ENCODE results near the gene CAGE1.

The CAGE1 gene

DNA sequence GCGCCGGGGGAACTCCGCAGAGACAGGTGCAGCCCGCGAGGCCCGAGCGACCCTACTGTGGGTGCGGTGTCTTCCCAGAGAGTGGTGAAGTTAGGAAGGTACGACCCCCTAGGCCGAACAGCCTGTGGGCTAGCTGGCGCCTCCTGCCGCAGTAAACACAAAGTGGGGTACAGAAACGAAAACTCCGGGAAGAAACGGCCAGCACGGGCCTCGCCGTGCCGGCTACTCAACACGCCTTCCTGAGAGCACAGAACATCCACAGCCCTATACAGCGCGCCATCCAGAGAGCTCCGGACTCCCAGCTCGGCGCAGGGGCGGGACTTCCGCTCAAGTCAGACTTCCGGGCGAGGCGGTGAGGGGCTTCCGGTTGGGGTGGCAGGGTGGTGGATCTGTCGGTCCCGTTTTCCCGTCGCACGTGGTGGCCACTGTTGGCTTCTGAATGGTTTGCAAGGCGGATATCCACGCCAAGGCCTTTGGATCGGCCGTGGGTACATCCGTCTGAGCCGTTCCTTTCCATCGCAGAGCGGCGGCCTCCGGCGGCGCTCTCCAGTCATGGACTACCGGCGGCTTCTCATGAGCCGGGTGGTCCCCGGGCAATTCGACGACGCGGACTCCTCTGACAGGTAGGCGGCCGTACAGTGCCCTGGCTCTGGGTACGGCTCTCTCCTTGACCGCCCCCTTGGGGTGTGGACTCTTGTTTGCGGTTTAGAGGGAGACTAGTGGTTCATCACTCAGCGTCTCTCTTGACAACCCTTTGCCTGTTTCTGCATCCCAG, at the start of gene CAGE1, which contains the start of gene RIOK1:
Gene CAGE1 (minus strand): TSS at position 292 of the 775 bp plus-strand sequence. CDS start 2,569 bp downstream, outside the sequence.
Gene RIOK1 (plus strand): TSS at position 358 of the 775 bp plus-strand sequence. CDS start 195 bp downstream, at position 553.
- peaks cover 19% of the 10 kb centered on the region for H3K36me3 ChIP-seq (ENCODE audit: control insufficient read depth, insufficient read depth, low read length)
- peak within 1 kb of the TSS; percentile 23 for H3K27ac ChIP-seq (ENCODE audit: low read depth, low read length)
- H3K4me1 ChIP-seq (ENCODE audit: control insufficient read depth, insufficient read depth, low read length): peaks cover 11% of the 10 kb centered on the region
- H3K9me3 ChIP-seq (ENCODE audit: control insufficient read depth, insufficient read depth, low read depth, low read length): no peaks in the 10 kb centered on the region
- peak within 1 kb of the TSS; percentile 70 for H3K4me3 ChIP-seq (ENCODE audit: low read depth, low read length)
- peak within 1 kb of the TSS; percentile 77 for H3K9ac ChIP-seq (ENCODE audit: low read length)
- H3K27me3 ChIP-seq (ENCODE audit: control insufficient read depth, insufficient read depth, low read length): no peaks in the 10 kb centered on the region

DNA sequence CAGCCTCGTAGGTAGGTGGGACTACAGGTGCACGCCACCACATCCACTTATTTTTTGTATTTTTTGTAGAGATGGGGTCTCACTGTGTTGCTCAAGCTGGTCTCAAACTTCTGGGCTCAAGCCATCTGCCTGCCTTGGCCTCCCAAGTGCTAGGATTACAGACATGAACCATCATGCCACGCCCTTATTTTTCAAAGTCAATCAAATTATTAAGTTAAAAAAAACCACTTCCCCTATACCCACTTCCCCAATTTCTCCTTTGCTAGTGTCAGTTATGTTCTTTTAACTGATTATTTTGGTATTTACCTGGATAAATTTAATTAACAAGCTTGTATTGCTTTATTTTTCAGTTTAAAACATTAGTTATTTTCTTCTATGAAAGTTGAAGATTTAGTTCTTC, 49.7 kb upstream of the CAGE1 start:
- Histone ChIP-seq H3K9ac (ENCODE audit: low read length) (no peak overlapping the region), H3K4me3 (ENCODE audit: low read depth, low read length) (no peak overlapping the region), H3K4me1 (ENCODE audit: control insufficient read depth, insufficient read depth, low read length) (no peaks in the 10 kb centered on the region; the same call in 1 of the 2 replicates), H3K27ac (ENCODE audit: low read depth, low read length) (no peak overlapping the region), H3K27me3 (ENCODE audit: control insufficient read depth, insufficient read depth, low read length) (no peaks in the 10 kb centered on the region), H3K36me3 (ENCODE audit: control insufficient read depth, insufficient read depth, low read length) (no peaks in the 10 kb centered on the region), H3K9me3 (ENCODE audit: control insufficient read depth, insufficient read depth, low read depth, low read length) (0 out of 2 replicates have a peak, but pooled peaks cover 5% of the 10 kb centered on the region)

- Histone ChIP-seq H3K27me3 (ENCODE audit: control insufficient read depth, insufficient read depth, low read length) (no peaks in the 10 kb centered on the region), H3K36me3 (ENCODE audit: control insufficient read depth, insufficient read depth, low read length) (no peaks in the 10 kb centered on the region), H3K4me3 (ENCODE audit: low read depth, low read length) (no peak overlapping the region), H3K4me1 (ENCODE audit: control insufficient read depth, insufficient read depth, low read length) (no peaks in the 10 kb centered on the region; the same call in 1 of the 2 replicates), H3K9ac (ENCODE audit: low read length) (no peak overlapping the region), H3K9me3 (ENCODE audit: control insufficient read depth, insufficient read depth, low read depth, low read length) (0 out of 2 replicates have a peak, but pooled peaks cover 5% of the 10 kb centered on the region), H3K27ac (ENCODE audit: low read depth, low read length) (no peak overlapping the region)
These were observed 48.5 kb upstream of the CAGE1 start for GRCh38 chr6:7438011-7438410.

GRCh38 chr6:7434672-7435071, 45.1 kb upstream of the CAGE1 start:
- no peaks in the 10 kb centered on the region for H3K36me3 ChIP-seq (ENCODE audit: control insufficient read depth, insufficient read depth, low read length)
- H3K9ac ChIP-seq (ENCODE audit: low read length): no peak overlapping the region
- no peaks in the 10 kb centered on the region for H3K9me3 ChIP-seq (ENCODE audit: control insufficient read depth, insufficient read depth, low read depth, low read length)
- H3K27me3 ChIP-seq (ENCODE audit: control insufficient read depth, insufficient read depth, low read length): no peaks in the 10 kb centered on the region
- H3K27ac ChIP-seq (ENCODE audit: low read depth, low read length): no peak overlapping the region
- no peak overlapping the region for H3K4me3 ChIP-seq (ENCODE audit: low read depth, low read length)
- peaks cover 14% of the 10 kb centered on the region for H3K4me1 ChIP-seq (ENCODE audit: control insufficient read depth, insufficient read depth, low read length)

DNA sequence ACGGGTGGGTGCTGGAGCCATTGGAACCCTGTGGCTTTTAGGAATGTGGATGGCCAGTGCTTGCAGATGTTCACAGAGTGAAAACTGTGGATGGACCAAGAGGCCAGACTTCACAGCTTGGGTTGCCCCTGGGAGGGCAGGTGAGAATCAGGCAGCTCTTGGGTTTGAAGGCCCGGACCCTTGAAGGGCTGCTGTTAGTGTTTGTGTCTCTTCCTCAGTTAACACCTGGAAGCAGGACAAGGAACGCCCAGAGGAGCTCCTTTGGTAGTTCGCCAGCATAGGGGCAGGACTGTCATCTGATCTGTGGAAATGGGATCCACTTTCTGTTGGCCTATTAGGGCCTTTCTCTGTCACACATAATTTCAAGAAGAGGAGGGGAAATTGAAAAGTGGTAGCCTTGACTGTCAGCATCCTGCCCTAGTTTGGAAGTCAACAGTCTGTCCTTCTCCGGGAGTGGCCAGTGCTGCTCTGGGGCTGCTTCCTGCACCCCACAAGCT, 43.6 kb upstream of the CAGE1 start:
- Histone ChIP-seq H3K4me3 (ENCODE audit: low read depth, low read length) (no peak overlapping the region), H3K9me3 (ENCODE audit: control insufficient read depth, insufficient read depth, low read depth, low read length) (no peaks in the 10 kb centered on the region), H3K9ac (ENCODE audit: low read length) (no peak overlapping the region), H3K4me1 (ENCODE audit: control insufficient read depth, insufficient read depth, low read length) (peaks cover 14% of the 10 kb centered on the region), H3K36me3 (ENCODE audit: control insufficient read depth, insufficient read depth, low read length) (no peaks in the 10 kb centered on the region), H3K27me3 (ENCODE audit: control insufficient read depth, insufficient read depth, low read length) (no peaks in the 10 kb centered on the region), H3K27ac (ENCODE audit: low read depth, low read length) (no peak overlapping the region)

DNA sequence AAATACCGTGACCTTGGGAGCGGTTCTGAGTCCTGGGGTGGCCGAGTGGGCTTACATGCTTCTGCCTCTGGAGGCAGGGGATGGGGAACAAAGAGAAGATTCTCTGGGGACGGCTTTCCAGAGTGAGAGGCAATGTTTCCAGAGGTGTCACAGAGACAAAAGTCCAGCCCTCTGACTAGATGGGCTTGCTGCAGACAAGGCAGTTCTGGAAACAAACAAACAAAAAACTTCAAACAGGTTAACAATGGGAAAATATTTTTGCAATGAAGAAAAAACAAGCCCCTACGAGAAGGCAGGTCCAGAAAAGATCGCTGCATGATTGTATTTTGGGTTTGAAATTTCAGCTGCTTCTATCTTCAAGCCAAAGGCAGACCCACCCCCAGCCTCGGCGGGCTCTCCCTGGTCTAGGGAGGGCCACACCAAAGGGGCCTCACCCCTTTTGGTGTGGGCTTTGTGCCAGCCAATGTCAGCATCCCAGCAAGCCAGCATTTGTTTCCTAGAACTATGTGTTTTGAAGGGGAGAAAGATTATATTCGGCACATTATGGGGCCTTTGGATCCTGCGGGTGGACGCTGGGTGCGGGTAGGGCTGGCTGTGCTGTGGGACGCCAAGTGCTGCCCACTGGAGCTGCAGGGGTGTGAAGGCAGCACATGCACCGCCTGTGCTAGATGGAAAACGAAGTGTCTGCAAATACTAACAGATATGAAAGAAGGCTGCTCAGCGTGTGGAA, 43.0 kb upstream of the CAGE1 start:
- H3K9me3 ChIP-seq (ENCODE audit: control insufficient read depth, insufficient read depth, low read depth, low read length): no peaks in the 10 kb centered on the region
- H3K4me1 ChIP-seq (ENCODE audit: control insufficient read depth, insufficient read depth, low read length): peaks cover 14% of the 10 kb centered on the region
- H3K4me3 ChIP-seq (ENCODE audit: low read depth, low read length): no peak overlapping the region
- H3K9ac ChIP-seq (ENCODE audit: low read length): no peak overlapping the region
- no peaks in the 10 kb centered on the region for H3K36me3 ChIP-seq (ENCODE audit: control insufficient read depth, insufficient read depth, low read length)
- H3K27me3 ChIP-seq (ENCODE audit: control insufficient read depth, insufficient read depth, low read length): no peaks in the 10 kb centered on the region
- H3K27ac ChIP-seq (ENCODE audit: low read depth, low read length): no peak overlapping the region

- Histone ChIP-seq H3K36me3 (ENCODE audit: control insufficient read depth, insufficient read depth, low read length) (no peaks in the 10 kb centered on the region), H3K9me3 (ENCODE audit: control insufficient read depth, insufficient read depth, low read depth, low read length) (no peaks in the 10 kb centered on the region), H3K4me3 (ENCODE audit: low read depth, low read length) (peak overlapping the region; percentile 17; the same call in 1 of the 2 replicates), H3K9ac (ENCODE audit: low read length) (no peak overlapping the region), H3K27ac (ENCODE audit: low read depth, low read length) (no peak overlapping the region), H3K4me1 (ENCODE audit: control insufficient read depth, insufficient read depth, low read length) (peaks cover 14% of the 10 kb centered on the region), H3K27me3 (ENCODE audit: control insufficient read depth, insufficient read depth, low read length) (no peaks in the 10 kb centered on the region)
These were observed 42.3 kb upstream of the CAGE1 start for GRCh38 chr6:7431674-7432390.

- no peak overlapping the region for H3K4me3 ChIP-seq (ENCODE audit: low read depth, low read length)
- no peaks in the 10 kb centered on the region for H3K36me3 ChIP-seq (ENCODE audit: control insufficient read depth, insufficient read depth, low read length)
- no peak overlapping the region for H3K27ac ChIP-seq (ENCODE audit: low read depth, low read length)
- no peak overlapping the region for H3K9ac ChIP-seq (ENCODE audit: low read length)
- no peaks in the 10 kb centered on the region for H3K27me3 ChIP-seq (ENCODE audit: control insufficient read depth, insufficient read depth, low read length)
- H3K4me1 ChIP-seq (ENCODE audit: control insufficient read depth, insufficient read depth, low read length): peaks cover 14% of the 10 kb centered on the region
- no peaks in the 10 kb centered on the region for H3K9me3 ChIP-seq (ENCODE audit: control insufficient read depth, insufficient read depth, low read depth, low read length)
These were observed 41.8 kb upstream of the CAGE1 start for GRCh38 chr6:7431313-7431673.

GRCh38 chr6:7426447-7427169, 37.1 kb upstream of the CAGE1 start:
- Histone ChIP-seq H3K36me3 (ENCODE audit: control insufficient read depth, insufficient read depth, low read length) (no peaks in the 10 kb centered on the region), H3K9me3 (ENCODE audit: control insufficient read depth, insufficient read depth, low read depth, low read length) (no peaks in the 10 kb centered on the region), H3K27me3 (ENCODE audit: control insufficient read depth, insufficient read depth, low read length) (no peaks in the 10 kb centered on the region), H3K4me1 (ENCODE audit: control insufficient read depth, insufficient read depth, low read length) (peaks cover 8% of the 10 kb centered on the region), H3K27ac (ENCODE audit: low read depth, low read length) (no peak overlapping the region), H3K9ac (ENCODE audit: low read length) (no peak overlapping the region), H3K4me3 (ENCODE audit: low read depth, low read length) (no peak overlapping the region)

DNA sequence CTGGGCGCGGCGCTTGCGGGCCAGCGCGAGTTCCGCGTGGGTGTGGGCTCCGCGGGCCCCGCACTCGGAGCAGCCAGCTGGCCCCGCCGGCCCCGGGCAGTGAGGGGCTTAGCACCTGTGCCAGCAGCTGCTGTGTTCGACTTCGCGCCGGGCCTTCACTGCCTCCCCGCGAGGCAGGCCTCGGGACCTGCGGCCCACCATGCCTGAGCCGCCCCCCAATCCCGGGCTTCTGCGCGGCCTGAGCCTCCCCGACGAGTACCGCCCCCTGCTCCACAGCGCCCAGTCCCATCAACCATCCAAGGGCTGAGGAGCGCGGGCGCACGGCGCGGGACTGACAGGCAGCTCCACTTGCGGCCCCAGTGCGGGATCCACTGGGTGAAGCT, 36.3 kb upstream of the CAGE1 start:
- Histone ChIP-seq H3K27ac (ENCODE audit: low read depth, low read length) (no peak overlapping the region), H3K36me3 (ENCODE audit: control insufficient read depth, insufficient read depth, low read length) (no peaks in the 10 kb centered on the region), H3K27me3 (ENCODE audit: control insufficient read depth, insufficient read depth, low read length) (no peaks in the 10 kb centered on the region), H3K4me1 (ENCODE audit: control insufficient read depth, insufficient read depth, low read length) (peaks cover 6% of the 10 kb centered on the region), H3K9ac (ENCODE audit: low read length) (no peak overlapping the region), H3K9me3 (ENCODE audit: control insufficient read depth, insufficient read depth, low read depth, low read length) (no peaks in the 10 kb centered on the region), H3K4me3 (ENCODE audit: low read depth, low read length) (no peak overlapping the region)
